ENCODE results near the gene APC. TPM values are rescaled to one million over a fixed set of nuclear protein-coding genes. Genes with fewer than 3 reads are reported as not detected.

The APC gene
- total RNA-seq, 3 donors from 2014 or later, result 42.7 to 62.8 (median 43.5) TPM

GRCh38 chr5:112697833-112698232, 39.9 kb upstream of the APC start:
- no peak for TF ChIP-seq CTCF (IDR thresholded peaks at IDR 0.05)
- no peak for DNase-seq
- Histone ChIP-seq H3K4me3 (no peak overlapping the region), H3K9me3 (no peaks in the 10 kb centered on the region), H3K36me3 (ENCODE audit: low read depth) (no peaks in the 10 kb centered on the region), H3K4me1 (ENCODE audit: low read depth) (no peaks in the 10 kb centered on the region)
- intact Hi-C loops (cut with DNase I, micrococcal nuclease), result no loop called here
- ATAC-seq, result no peak

DNA sequence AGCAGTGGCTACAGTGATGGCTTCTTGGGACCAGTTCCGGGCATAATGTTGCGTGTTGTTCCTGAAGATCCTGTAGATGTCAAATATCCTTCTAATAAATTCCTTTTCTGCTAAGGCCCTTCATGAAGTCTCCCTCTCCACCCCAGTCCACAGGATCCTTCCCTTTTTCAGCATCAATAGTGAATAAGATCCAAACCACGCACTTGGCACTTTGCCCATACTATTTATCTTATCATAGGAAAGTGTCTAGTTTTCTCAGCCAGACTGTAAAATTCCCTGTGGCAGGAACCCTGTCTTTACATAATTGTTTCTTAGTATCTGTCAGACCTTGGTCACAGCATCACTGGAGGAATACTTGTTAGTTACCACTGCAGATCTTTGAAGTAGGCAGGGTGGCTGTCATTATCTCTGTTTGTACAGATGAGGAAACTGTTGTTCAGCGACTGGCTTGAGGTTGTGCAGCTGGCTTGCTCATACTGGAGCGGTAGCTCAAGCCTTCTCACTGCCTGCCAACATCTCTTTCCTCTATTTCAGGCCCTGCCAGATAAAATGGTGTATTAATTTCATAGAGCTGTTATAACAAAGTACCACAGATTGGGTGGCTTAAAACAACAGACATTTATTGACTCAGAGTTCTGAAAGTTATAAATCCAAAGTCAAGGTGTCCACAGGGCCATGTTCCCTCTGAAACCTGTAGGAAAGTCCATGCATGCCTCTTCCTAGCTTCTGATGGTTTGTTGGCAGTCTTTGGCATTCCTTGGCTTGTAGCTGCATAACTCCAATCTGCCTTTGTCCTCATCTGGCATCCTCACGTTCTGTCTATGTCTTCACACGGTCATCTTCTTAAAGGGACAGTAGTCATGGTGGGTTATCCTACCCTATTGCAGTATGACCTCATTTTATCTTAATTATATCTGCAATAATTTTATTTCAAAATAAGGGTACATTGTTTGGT, 33.5 kb upstream of the APC start:
- H3K36me3 ChIP-seq (ENCODE audit: low read depth), result no peaks in the 10 kb centered on the region
- intact Hi-C loops (cut with DNase I, micrococcal nuclease), result no loop called here
- ATAC-seq (no peak), DNase-seq (no peak)
- H3K4me1 ChIP-seq (ENCODE audit: low read depth), result peaks cover 7% of the 10 kb centered on the region
- no peaks in the 10 kb centered on the region for H3K9me3 ChIP-seq
- no peak for TF ChIP-seq CTCF (IDR thresholded peaks at IDR 0.05)
- H3K4me3 ChIP-seq, result no peak overlapping the region

- intact Hi-C loops (cut with DNase I, micrococcal nuclease), result no loop called here
- DNase-seq (no peak), ATAC-seq (no peak)
- Histone ChIP-seq H3K9me3 (no peaks in the 10 kb centered on the region), H3K4me1 (ENCODE audit: low read depth) (peaks cover 13% of the 10 kb centered on the region), H3K4me3 (no peak overlapping the region), H3K36me3 (ENCODE audit: low read depth) (no peaks in the 10 kb centered on the region)
- TF ChIP-seq CTCF (IDR thresholded peaks at IDR 0.05), result no peak
Observed at GRCh38 chr5:112706446-112707016, 31.2 kb upstream of the APC start.

DNA sequence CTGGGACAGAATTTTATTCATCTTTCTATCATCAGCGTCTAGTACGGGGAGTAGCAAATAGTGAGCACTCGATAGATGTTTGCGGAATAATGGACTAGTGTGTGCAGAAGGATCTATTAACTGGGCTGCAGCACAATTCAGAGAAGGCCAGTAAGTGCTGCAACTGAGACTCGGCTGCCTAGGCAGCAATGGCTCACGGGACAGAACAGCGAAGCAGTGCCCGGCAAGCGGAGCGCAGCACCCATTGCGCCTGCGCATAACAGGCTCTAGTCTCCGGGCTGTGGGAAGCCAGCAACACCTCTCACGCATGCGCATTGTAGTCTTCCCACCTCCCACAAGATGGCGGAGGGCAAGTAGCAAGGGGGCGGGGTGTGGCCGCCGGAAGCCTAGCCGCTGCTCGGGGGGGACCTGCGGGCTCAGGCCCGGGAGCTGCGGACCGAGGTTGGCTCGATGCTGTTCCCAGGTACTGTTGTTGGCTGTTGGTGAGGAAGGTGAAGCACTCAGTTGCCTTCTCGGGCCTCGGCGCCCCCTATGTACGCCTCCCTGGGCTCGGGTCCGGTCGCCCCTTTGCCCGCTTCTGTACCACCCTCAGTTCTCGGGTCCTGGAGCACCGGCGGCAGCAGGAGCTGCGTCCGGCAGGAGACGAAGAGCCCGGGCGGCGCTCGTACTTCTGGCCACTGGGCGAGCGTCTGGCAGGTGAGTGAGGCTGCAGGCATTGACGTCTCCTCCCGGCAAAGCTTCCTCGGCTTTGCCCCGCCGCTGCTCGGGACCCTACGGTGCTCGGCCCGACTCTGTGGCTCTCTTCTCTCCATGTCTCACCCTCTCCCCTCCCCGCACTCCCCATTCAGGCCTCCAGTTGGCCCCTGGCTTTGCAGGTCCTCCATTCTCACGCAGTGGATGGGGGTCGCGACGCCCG, 30.2 kb upstream of the APC start:
- peak; percentile 96 to 99 (median 96) for DNase-seq
- ATAC-seq, result peak; percentile 99
- intact Hi-C loops (cut with DNase I, micrococcal nuclease), result no loop called here
- H3K4me1 ChIP-seq (ENCODE audit: low read depth), result peaks cover 13% of the 10 kb centered on the region
- peak overlapping the region; percentile 83 for H3K4me3 ChIP-seq
- no peaks in the 10 kb centered on the region for H3K36me3 ChIP-seq (ENCODE audit: low read depth)
- no peaks in the 10 kb centered on the region for H3K9me3 ChIP-seq
- no peak for TF ChIP-seq CTCF (IDR thresholded peaks at IDR 0.05)

DNA sequence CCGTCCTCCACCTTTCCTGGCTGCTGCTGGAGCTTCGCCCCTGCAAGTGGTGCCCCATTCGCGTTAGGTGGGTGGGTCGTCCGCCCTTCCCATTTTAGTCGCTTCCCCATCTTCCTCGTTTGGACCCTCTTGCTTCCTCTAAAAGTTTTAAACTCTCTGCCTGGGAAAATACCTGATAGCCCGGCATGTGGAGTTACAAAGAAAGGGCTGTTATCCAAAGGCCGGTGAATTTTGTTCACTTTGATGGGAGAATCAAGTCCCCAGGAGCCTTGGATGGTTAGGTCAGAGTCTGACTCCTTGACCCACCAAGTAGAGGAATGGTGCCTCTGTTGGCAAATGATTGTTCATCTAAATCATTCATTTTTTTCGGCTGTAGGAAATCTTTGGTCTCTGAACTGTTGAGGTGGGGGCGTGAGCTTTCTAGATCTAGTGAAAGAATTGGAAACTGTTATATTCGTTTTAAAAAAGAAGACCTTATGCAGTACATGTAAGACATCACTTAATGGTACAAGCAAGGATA, 29.5 kb upstream of the APC start:
- Histone ChIP-seq H3K9me3 (no peaks in the 10 kb centered on the region), H3K4me1 (ENCODE audit: low read depth) (peaks cover 13% of the 10 kb centered on the region), H3K36me3 (ENCODE audit: low read depth) (no peaks in the 10 kb centered on the region), H3K4me3 (peak overlapping the region; percentile 83)
- ATAC-seq (no peak), DNase-seq (no peak)
- intact Hi-C loops (cut with DNase I, micrococcal nuclease), result no loop called here
- no peak for TF ChIP-seq CTCF (IDR thresholded peaks at IDR 0.05)

Measured in mucosa of descending colon (tissue), 3 donors.